Transverse colon (tissue), 4 donors: ENCODE measurements around the gene UTP18. TPM values are rescaled to one million over a fixed set of nuclear protein-coding genes. Genes with fewer than 3 reads are reported as not detected.

Experiments
- DNase-seq: peaks from one replicate; pipeline ENCODE4 v3.0.0-alpha.2; 2019
- H3K27ac ChIP-seq, 4 donors: fragments of 200-600 bp; sonication (generic); 2 replicates each; pipeline ENCODE4 v1.5.1; 2016 to 2018; ENCODE audit warnings: inconsistent platforms in 4 of 4
- H3K27me3 ChIP-seq: fragments of 200-600 bp; sonication (generic); 2 replicates; pipeline ENCODE4 v1.5.1; 2017; ENCODE audit warnings: inconsistent platforms
- H3K36me3 ChIP-seq, 4 donors: fragments of 200-600 bp; sonication (generic); 2 replicates each; pipeline ENCODE4 v1.5.1; 2017 to 2019; ENCODE audit warnings: inconsistent platforms in 4 of 4
- H3K4me1 ChIP-seq, 4 donors: fragments of 200-600 bp; sonication (generic); 2 replicates each; pipeline ENCODE4 v1.5.1; 2017 to 2020; ENCODE audit warnings: inconsistent platforms in 4 of 4
- H3K4me3 ChIP-seq, 4 donors: fragments of 200-600 bp; sonication (generic); 1 replicate in 1 of 4; 2 replicates in 3 of 4; pipeline versions ENCODE4 v1.5.1 to v1.6.1; 2017 to 2019; ENCODE audit warnings: inconsistent platforms in 4 of 4
- H3K9me3 ChIP-seq, 2 donors: fragments of 200-600 bp; sonication (generic); 2 replicates each; pipeline ENCODE4 v1.5.1; 2017 to 2019; ENCODE audit warnings: inconsistent platforms in 2 of 2
- CTCF ChIP-seq, 5 experiments: fragments of 200-600 bp in 3 of 5; fragments of 450-650 bp in 2 of 5; sonication (generic) in 3 of 5; IDR thresholded peaks; 1 replicate in 2 of 5; 2 replicates in 3 of 5; pipeline ENCODE4 v1.5.1; 2016 to 2017; ENCODE audit warnings: antibody characterized with exemption in 5 of 5, inconsistent platforms in 3 of 5, mild to moderate bottlenecking in 2 of 5, moderate library complexity in 1 of 5
- EP300 ChIP-seq: sonication (generic); formaldehyde crosslinking; IDR thresholded peaks from one replicate; pipeline ENCODE4 v1.6.1; 2017; ENCODE audit warnings: antibody characterized with exemption, low read depth
- POLR2A ChIP-seq: fragments of 450-650 bp; IDR thresholded peaks from one replicate; pipeline ENCODE4 v1.6.1; 2016; ENCODE audit warnings: antibody characterized with exemption, mild to moderate bottlenecking, moderate library complexity
- POLR2AphosphoS5 ChIP-seq, 3 donors: sonication (generic); formaldehyde crosslinking; IDR thresholded peaks; one replicate each; pipeline ENCODE4 v1.6.1; 2016; ENCODE audit warnings: antibody characterized with exemption in 3 of 3
- WGBS, 2 donors: methylation state at CpG; one replicate each; pipeline ENCODE4 v1.1.5; 2018; ENCODE audit warnings: low coverage in 1 of 2; 5-methylcytosine and 5-hydroxymethylcytosine counted together
- in situ Hi-C, 4 donors: fragments of 200-750 bp; cut with MboI; loops; one replicate each; pipeline versions ENCODE4 v1.15.0 to v1.15.1; 2017; ENCODE audit warnings: low sequenced_read_pairs in 3 of 4, low pct_ligation_motif_present in 1 of 4, low pct_unique_long_range_greater_than_20kb in 1 of 4
- intact Hi-C: fragments of 100-400 bp; cut with DNase I; formaldehyde crosslinking; loops from one replicate; pipeline ENCODE4 v1.15.1; 2023; ENCODE audit warnings: low total_unique reads
- total RNA-seq, 4 donors: library from RNA; depleted of rRNA; stranded (reverse); fragments of >200 nt; gene quantifications; one replicate each; pipeline ENCODE4 v1.1.0, GENCODE V29; 2016

UTP18 gene
- total RNA-seq, 4 donors from 2014 or later, result 13.1 to 33.0 (median 18.8) TPM

DNA sequence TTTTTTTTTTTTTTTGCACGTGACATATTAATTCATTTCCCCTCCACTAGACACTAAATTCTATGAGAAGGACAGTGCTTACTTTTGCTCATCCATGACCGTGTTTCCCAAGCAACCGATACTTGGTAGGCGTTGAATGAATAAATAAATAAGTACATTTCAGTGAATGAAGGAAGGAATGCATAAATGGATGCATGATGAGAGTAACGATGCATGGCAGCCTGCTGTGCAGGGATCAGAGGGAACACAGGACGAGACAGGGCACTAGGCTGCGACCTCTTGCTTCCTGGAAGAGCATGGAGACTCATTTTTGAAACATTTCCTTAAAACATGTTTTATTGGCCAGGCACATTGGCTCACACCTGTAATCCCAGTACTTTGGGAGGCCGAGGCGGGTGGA, 84.2 kb downstream of the UTP18 start:
- H3K27me3 ChIP-seq, result no peaks in the 10 kb centered on the region
- no peak for DNase-seq
- H3K4me3 ChIP-seq, result no peak overlapping the region
- H3K4me1 ChIP-seq, result no peaks in the 10 kb centered on the region
- no peak overlapping the region for H3K27ac ChIP-seq
- no peaks in the 10 kb centered on the region for H3K36me3 ChIP-seq
- 65 to 77% methylated on average over 7 to 9 of the region's 9 CpGs for WGBS, 2 donors
- H3K9me3 ChIP-seq, result no peaks in the 10 kb centered on the region
- intact Hi-C loops, result no loop called here
- in situ Hi-C loops, result no loop called here
- TF ChIP-seq CTCF (IDR thresholded peaks at IDR 0.05) (no peak), POLR2AphosphoS5 (IDR thresholded peaks at IDR 0.05) (no peak), POLR2A (no peak), EP300 (no peak)

GRCh38 chr17:51346218-51346982, 86.1 kb downstream of the UTP18 start:
- Histone ChIP-seq H3K27ac (no peak overlapping the region), H3K4me1 (no peaks in the 10 kb centered on the region), H3K27me3 (peaks cover under 1% of the 10 kb centered on the region), H3K4me3 (no peak overlapping the region), H3K9me3 (no peaks in the 10 kb centered on the region), H3K36me3 (no peaks in the 10 kb centered on the region)
- intact Hi-C loops, result no loop called here
- no peak for DNase-seq
- in situ Hi-C loops, result no loop called here
- TF ChIP-seq CTCF (IDR thresholded peaks at IDR 0.05), result no peak
- TF ChIP-seq POLR2A, result no peak
- no peak for TF ChIP-seq POLR2AphosphoS5 (IDR thresholded peaks at IDR 0.05)
- no peak for TF ChIP-seq EP300
- 43 to 48% methylated on average over 4 to 9 of the region's 9 CpGs for WGBS, 2 donors

Other genes with a start within 250 kb of the UTP18 start
- gene SPAG9, start 139.7 kb upstream of the UTP18 start, total RNA-seq, result 100 to 1,000 TPM in 3 of 4 donors, 10 to 100 TPM in 1; 37.0 to 131 (median 116) TPM
- 10 to 100 TPM in 3 of 4 donors, 1 to 10 TPM in 1; 8.7 to 50.4 (median 20.2) TPM for gene NME1, start 107.0 kb upstream of the UTP18 start, total RNA-seq
- gene NME2, start 94.1 kb upstream of the UTP18 start, total RNA-seq, result 100 to 1,000 TPM in 3 of 4 donors, 10 to 100 TPM in 1; 83.4 to 482 (median 290) TPM
- gene MBTD1, start 497 bp upstream of the UTP18 start, total RNA-seq, result 10 to 100 TPM in 2 of 4 donors, 1 to 10 TPM in 2; 3.8 to 28.1 (median 12.3) TPM